Fibroblast of villous mesenchyme (primary cell): ENCODE data around the gene CEACAM5. TPM values are rescaled to one million over a fixed set of nuclear protein-coding genes. Genes with fewer than 3 reads are reported as not detected.

ENCODE experiments used
- DNase-seq: peaks from one replicate; pipeline ENCODE4 v3.0.0-alpha.2; 2010; ENCODE audit warnings: low read depth
- H3K4me3 ChIP-seq: 2 replicates; pipeline ENCODE4 v1.5.1; 2011; ENCODE audit warnings: low read depth, mild to moderate bottlenecking, low read length
- total RNA-seq: library from RNA; depleted of rRNA; stranded (reverse); fragments of >200 nt; gene quantifications from 2 replicates; pipeline ENCODE4 v1.2.3, GENCODE V29; 2012
- TF ChIP-seq, protein P1 (sequence below): IDR thresholded peaks from 2 replicates; pipeline ENCODE4 v1.5.1; 2012; ENCODE audit warnings: low read depth, mild to moderate bottlenecking, low read length; ENCODE audit not compliant: insufficient read depth

Gene CEACAM5
- total RNA-seq, 1 donor = not detected

DNA sequence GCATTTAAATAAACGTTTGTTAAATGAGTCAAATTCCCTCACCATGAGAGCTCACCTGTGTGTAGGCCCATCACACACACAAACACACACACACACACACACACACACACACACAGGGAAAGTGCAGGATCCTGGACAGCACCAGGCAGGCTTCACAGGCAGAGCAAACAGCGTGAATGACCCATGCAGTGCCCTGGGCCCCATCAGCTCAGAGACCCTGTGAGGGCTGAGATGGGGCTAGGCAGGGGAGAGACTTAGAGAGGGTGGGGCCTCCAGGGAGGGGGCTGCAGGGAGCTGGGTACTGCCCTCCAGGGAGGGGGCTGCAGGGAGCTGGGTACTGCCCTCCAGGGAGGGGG, 8.5 kb upstream of the CEACAM5 start:
- TF ChIP-seq, protein P1, sequence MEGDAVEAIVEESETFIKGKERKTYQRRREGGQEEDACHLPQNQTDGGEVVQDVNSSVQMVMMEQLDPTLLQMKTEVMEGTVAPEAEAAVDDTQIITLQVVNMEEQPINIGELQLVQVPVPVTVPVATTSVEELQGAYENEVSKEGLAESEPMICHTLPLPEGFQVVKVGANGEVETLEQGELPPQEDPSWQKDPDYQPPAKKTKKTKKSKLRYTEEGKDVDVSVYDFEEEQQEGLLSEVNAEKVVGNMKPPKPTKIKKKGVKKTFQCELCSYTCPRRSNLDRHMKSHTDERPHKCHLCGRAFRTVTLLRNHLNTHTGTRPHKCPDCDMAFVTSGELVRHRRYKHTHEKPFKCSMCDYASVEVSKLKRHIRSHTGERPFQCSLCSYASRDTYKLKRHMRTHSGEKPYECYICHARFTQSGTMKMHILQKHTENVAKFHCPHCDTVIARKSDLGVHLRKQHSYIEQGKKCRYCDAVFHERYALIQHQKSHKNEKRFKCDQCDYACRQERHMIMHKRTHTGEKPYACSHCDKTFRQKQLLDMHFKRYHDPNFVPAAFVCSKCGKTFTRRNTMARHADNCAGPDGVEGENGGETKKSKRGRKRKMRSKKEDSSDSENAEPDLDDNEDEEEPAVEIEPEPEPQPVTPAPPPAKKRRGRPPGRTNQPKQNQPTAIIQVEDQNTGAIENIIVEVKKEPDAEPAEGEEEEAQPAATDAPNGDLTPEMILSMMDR = no peak

DNA sequence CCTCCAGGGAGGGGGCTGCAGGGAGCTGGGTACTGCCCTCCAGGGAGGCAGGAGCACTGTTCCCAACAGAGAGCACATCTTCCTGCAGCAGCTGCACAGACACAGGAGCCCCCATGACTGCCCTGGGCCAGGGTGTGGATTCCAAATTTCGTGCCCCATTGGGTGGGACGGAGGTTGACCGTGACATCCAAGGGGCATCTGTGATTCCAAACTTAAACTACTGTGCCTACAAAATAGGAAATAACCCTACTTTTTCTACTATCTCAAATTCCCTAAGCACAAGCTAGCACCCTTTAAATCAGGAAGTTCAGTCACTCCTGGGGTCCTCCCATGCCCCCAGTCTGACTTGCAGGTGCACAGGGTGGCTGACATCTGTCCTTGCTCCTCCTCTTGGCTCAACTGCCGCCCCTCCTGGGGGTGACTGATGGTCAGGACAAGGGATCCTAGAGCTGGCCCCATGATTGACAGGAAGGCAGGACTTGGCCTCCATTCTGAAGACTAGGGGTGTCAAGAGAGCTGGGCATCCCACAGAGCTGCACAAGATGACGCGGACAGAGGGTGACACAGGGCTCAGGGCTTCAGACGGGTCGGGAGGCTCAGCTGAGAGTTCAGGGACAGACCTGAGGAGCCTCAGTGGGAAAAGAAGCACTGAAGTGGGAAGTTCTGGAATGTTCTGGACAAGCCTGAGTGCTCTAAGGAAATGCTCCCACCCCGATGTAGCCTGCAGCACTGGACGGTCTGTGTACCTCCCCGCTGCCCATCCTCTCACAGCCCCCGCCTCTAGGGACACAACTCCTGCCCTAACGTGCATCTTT, 7.8 kb upstream of the CEACAM5 start:
- TF ChIP-seq, protein P1 = no peak
- H3K4me3 ChIP-seq = no peak overlapping the region
- DNase-seq = no peak

More for the DNA sequence above, 8.5 kb upstream of the CEACAM5 start:
- DNase-seq = no peak
- H3K4me3 ChIP-seq = no peak overlapping the region

DNA sequence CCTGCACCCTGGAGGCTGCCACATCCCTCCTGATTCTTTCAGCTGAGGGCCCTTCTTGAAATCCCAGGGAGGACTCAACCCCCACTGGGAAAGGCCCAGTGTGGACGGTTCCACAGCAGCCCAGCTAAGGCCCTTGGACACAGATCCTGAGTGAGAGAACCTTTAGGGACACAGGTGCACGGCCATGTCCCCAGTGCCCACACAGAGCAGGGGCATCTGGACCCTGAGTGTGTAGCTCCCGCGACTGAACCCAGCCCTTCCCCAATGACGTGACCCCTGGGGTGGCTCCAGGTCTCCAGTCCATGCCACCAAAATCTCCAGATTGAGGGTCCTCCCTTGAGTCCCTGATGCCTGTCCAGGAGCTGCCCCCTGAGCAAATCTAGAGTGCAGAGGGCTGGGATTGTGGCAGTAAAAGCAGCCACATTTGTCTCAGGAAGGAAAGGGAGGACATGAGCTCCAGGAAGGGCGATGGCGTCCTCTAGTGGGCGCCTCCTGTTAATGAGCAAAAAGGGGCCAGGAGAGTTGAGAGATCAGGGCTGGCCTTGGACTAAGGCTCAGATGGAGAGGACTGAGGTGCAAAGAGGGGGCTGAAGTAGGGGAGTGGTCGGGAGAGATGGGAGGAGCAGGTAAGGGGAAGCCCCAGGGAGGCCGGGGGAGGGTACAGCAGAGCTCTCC, 6.9 kb upstream of the CEACAM5 start:
- no peak for DNase-seq
- no peak overlapping the region for H3K4me3 ChIP-seq
- TF ChIP-seq, protein P1 = no peak

DNA sequence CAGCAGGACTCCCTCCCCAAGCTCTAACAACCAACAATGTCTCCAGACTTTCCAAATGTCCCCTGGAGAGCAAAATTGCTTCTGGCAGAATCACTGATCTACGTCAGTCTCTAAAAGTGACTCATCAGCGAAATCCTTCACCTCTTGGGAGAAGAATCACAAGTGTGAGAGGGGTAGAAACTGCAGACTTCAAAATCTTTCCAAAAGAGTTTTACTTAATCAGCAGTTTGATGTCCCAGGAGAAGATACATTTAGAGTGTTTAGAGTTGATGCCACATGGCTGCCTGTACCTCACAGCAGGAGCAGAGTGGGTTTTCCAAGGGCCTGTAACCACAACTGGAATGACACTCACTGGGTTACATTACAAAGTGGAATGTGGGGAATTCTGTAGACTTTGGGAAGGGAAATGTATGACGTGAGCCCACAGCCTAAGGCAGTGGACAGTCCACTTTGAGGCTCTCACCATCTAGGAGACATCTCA, 6.2 kb upstream of the CEACAM5 start:
- no peak for DNase-seq
- TF ChIP-seq, protein P1 = no peak
- H3K4me3 ChIP-seq = no peak overlapping the region

DNA sequence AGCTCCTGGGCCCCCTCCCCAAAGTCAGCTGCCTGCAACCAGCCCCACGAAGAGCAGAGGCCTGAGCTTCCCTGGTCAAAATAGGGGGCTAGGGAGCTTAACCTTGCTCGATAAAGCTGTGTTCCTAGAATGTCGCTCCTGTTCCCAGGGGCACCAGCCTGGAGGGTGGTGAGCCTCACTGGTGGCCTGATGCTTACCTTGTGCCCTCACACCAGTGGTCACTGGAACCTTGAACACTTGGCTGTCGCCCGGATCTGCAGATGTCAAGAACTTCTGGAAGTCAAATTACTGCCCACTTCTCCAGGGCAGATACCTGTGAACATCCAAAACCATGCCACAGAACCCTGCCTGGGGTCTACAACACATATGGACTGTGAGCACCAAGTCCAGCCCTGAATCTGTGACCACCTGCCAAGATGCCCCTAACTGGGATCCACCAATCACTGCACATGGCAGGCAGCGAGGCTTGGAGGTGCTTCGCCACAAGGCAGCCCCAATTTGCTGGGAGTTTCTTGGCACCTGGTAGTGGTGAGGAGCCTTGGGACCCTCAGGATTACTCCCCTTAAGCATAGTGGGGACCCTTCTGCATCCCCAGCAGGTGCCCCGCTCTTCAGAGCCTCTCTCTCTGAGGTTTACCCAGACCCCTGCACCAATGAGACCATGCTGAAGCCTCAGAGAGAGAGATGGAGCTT, 4.7 kb upstream of the CEACAM5 start:
- no peak overlapping the region for H3K4me3 ChIP-seq
- TF ChIP-seq, protein P1 = no peak
- DNase-seq = no peak

DNA sequence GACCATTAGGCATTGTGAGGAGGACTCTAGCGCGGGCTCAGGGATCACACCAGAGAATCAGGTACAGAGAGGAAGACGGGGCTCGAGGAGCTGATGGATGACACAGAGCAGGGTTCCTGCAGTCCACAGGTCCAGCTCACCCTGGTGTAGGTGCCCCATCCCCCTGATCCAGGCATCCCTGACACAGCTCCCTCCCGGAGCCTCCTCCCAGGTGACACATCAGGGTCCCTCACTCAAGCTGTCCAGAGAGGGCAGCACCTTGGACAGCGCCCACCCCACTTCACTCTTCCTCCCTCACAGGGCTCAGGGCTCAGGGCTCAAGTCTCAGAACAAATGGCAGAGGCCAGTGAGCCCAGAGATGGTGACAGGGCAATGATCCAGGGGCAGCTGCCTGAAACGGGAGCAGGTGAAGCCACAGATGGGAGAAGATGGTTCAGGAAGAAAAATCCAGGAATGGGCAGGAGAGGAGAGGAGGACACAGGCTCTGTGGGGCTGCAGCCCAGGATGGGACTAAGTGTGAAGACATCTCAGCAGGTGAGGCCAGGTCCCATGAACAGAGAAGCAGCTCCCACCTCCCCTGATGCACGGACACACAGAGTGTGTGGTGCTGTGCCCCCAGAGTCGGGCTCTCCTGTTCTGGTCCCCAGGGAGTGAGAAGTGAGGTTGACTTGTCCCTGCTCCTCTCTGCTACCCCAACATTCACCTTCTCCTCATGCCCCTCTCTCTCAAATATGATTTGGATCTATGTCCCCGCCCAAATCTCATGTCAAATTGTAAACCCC, 2.8 kb upstream of the CEACAM5 start:
- no peak overlapping the region for H3K4me3 ChIP-seq
- peak; percentile 5 for DNase-seq
- TF ChIP-seq, protein P1 = no peak
